HFFc6 (cell line): ENCODE results near the gene KIT. TPM values are rescaled to one million over a fixed set of nuclear protein-coding genes. Genes with fewer than 3 reads are reported as not detected.

Experiments
- DNase-seq: peaks from one replicate; pipeline ENCODE4 v3.0.0-alpha.2; 2018
- H3K27ac Mint-ChIP-seq: 2 replicates; pipeline ENCODE4 v1.8.0; 2020; ENCODE audit warnings: mild to moderate bottlenecking, mixed read lengths
- H3K27me3 Mint-ChIP-seq: 2 replicates; pipeline ENCODE4 v1.8.0; 2021; ENCODE audit warnings: mild to moderate bottlenecking, moderate library complexity, mixed read lengths; ENCODE audit not compliant: insufficient read depth
- H3K36me3 Mint-ChIP-seq: 2 replicates; pipeline ENCODE4 v1.8.0; 2021; ENCODE audit warnings: low read depth, mixed read lengths
- H3K4me1 Mint-ChIP-seq: 2 replicates; pipeline ENCODE4 v1.8.0; 2020; ENCODE audit warnings: low read depth, mixed read lengths
- H3K4me3 Mint-ChIP-seq: 2 replicates; pipeline ENCODE4 v1.8.0; 2020; ENCODE audit warnings: mild to moderate bottlenecking, moderate library complexity, mixed read lengths
- H3K9me3 Mint-ChIP-seq: 2 replicates; pipeline ENCODE4 v1.8.0; 2020; ENCODE audit warnings: mild to moderate bottlenecking, mixed read lengths
- total RNA-seq, 6 experiments: library from RNA; stranded (reverse); fragmentation: NEBNext Ultra II Directional; extraction: Animal tissue kit (Norgen Biotek cat#: 25700); gene quantifications; 2 replicates in 1 of 6; 3 replicates in 5 of 6; pipeline ENCODE4 v1.2.3, GENCODE V29; 2021
- TF ChIP-seq, protein P1 (sequence below): fragments of 200-600 bp; sonication (generic); IDR thresholded peaks from 2 replicates; pipeline ENCODE4 v1.5.0; 2021; ENCODE audit warnings: antibody characterized with exemption, mild to moderate bottlenecking

The KIT gene
- total RNA-seq, 6 experiments from 2014 or later: 0.11 to 1.2 (median 0.26) TPM

DNA sequence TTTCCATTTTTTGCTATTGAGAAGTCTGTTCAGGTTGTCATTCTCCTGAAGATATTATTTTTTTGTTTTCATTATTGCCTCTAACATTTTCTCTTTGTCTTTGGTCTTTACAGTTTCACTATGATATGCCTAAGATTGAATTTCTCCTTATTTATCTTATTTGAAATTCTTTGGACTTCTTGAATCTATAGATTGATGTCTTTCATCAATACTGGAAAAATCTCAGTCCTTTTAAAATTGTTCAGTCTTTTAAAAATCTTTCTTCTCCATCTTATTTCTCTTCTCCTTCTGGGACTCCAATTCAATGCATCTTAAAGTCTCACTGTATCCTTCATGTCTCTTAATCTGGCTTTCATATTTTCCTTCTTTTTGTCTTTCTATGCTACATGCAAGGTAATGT is 86.7 kb downstream of the KIT start:
- H3K27ac Mint-ChIP-seq: no peak overlapping the region
- no peaks in the 10 kb centered on the region for H3K4me1 Mint-ChIP-seq
- no peaks in the 10 kb centered on the region for H3K9me3 Mint-ChIP-seq
- DNase-seq: no peak
- no peak overlapping the region for H3K4me3 Mint-ChIP-seq
- TF ChIP-seq, protein P1, sequence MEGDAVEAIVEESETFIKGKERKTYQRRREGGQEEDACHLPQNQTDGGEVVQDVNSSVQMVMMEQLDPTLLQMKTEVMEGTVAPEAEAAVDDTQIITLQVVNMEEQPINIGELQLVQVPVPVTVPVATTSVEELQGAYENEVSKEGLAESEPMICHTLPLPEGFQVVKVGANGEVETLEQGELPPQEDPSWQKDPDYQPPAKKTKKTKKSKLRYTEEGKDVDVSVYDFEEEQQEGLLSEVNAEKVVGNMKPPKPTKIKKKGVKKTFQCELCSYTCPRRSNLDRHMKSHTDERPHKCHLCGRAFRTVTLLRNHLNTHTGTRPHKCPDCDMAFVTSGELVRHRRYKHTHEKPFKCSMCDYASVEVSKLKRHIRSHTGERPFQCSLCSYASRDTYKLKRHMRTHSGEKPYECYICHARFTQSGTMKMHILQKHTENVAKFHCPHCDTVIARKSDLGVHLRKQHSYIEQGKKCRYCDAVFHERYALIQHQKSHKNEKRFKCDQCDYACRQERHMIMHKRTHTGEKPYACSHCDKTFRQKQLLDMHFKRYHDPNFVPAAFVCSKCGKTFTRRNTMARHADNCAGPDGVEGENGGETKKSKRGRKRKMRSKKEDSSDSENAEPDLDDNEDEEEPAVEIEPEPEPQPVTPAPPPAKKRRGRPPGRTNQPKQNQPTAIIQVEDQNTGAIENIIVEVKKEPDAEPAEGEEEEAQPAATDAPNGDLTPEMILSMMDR: no peak
- H3K27me3 Mint-ChIP-seq: peaks cover 8% of the 10 kb centered on the region
- no peaks in the 10 kb centered on the region for H3K36me3 Mint-ChIP-seq

DNA sequence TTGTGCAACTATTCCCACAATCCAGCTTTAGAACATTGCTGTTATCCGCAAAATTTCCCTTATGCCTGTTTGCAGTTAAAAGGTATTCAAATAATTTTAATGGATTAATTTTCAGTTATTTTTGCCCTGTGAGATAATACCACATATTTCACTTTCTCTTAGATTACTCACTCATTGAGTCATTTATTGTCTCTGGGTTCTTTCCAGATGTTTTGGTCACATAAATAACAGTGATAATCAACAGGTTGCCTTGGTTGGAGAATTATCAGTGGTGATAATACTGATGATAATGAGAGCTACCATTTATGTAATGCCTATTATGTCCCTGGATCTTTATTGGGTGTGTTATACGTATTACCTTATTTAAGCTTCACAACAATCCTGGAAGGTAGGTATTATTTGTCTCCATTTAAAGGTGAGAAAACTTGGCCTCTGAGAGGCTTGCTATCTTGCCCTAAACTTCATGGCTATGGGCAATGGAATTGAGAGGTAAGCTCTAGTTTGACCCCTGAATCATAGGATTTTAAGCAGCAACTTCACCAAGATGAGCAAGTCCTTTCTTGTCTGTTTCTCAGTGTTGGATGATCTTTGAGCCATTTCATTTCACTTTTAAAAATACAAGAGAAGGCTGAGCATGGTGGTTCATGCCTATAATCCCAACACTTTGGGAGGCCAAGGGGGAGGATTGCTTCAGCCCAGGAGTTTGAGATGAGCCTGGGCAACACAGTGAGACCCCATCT is 87.4 kb downstream of the KIT start:
- TF ChIP-seq, protein P1: no peak
- no peak for DNase-seq
- Mint-ChIP-seq H3K27ac (no peak overlapping the region), H3K27me3 (peaks cover 8% of the 10 kb centered on the region), H3K4me1 (no peaks in the 10 kb centered on the region), H3K4me3 (no peak overlapping the region), H3K36me3 (no peaks in the 10 kb centered on the region), H3K9me3 (no peaks in the 10 kb centered on the region)

DNA sequence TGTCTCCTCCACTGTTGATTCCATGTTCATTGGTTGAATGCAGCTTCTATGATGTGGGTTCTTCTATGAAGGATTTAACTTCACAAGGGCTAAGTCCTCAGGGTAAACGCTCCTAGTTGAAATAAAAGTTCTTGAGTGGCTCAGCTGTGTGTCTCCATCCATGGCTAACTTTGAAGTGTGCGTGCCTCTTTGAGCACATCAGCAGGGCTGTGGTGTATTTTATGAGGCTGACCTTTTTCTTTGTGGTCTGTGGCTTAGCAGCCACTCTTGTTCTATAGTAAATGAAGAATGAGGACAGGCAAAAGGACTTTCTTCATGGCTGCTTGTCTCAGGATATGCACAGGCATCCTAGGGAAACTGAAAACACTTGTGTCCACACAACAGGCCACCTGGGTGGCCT is 88.5 kb downstream of the KIT start:
- DNase-seq: peak; percentile 13

DNA sequence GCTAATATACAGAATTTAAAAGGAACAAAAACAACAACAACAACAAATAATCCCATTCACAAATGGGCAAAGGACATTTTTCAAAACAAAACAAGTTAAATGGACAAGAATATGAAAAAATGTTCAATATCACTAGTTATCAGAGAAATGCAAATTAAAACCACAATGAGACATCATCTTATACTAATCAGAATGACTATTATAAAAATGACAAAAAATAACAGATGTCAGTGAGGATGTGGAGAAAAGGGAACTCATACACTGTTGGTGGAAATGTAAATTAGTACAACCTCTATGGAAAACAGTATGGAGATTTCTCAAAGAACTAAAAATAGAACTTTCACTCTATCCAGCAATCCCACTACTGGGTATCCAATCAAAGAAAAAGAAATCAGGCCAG is 92.6 kb downstream of the KIT start:
- H3K4me1 Mint-ChIP-seq: no peaks in the 10 kb centered on the region
- H3K27ac Mint-ChIP-seq: no peak overlapping the region
- DNase-seq: no peak
- H3K4me3 Mint-ChIP-seq: no peak overlapping the region
- no peaks in the 10 kb centered on the region for H3K36me3 Mint-ChIP-seq
- H3K27me3 Mint-ChIP-seq: no peaks in the 10 kb centered on the region; the same call in 1 of the 2 replicates
- H3K9me3 Mint-ChIP-seq: no peaks in the 10 kb centered on the region
- TF ChIP-seq, protein P1: no peak

More for the DNA sequence above, 88.5 kb downstream of the KIT start:
- Mint-ChIP-seq H3K36me3 (no peaks in the 10 kb centered on the region), H3K9me3 (no peaks in the 10 kb centered on the region), H3K27me3 (peaks cover 8% of the 10 kb centered on the region), H3K27ac (no peak overlapping the region), H3K4me1 (no peaks in the 10 kb centered on the region), H3K4me3 (no peak overlapping the region)
- TF ChIP-seq, protein P1: no peak

DNA sequence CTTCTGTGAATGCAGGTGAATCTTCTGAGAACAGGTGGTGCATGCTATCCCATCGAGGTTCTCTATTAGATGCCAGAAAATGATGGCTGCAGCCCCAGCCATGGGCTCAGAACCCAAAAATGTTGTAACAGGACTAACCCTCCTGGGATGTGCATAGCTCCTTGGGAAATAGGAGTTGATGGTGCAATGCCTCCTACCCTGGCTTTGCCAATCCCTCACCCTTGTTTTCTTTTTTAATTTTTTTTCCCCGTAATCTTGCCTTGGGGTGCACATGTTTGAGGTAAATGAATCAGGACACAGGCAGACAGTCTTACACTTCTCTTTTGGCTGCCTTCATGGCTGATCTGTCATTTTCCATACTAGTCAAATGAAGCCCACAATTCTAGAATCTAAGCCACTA is 96.6 kb downstream of the KIT start:
- Mint-ChIP-seq H3K27ac (no peak overlapping the region), H3K4me1 (no peaks in the 10 kb centered on the region), H3K36me3 (no peaks in the 10 kb centered on the region), H3K9me3 (no peaks in the 10 kb centered on the region), H3K4me3 (no peak overlapping the region), H3K27me3 (no peaks in the 10 kb centered on the region; the same call in 1 of the 2 replicates)
- TF ChIP-seq, protein P1: no peak
- DNase-seq: no peak
